ENCODE data around the gene NOP9. TPM values are rescaled to one million over a fixed set of nuclear protein-coding genes. Genes with fewer than 3 reads are reported as not detected.

Gene NOP9
- total and polyA plus RNA-seq, 9 of the 15 experiments (the other 6 are each of a cell fraction or from before 2014, with no cell fraction given) = 1.0 to 27.9 (median 15.1) TPM

- no peak for TF ChIP-seq ZNF79 (CRISPR knock-in tag; IDR thresholded peaks at IDR 0.05; ENCODE audit: low read depth)
Observed at GRCh38 chr14:24260780-24261157, 38.9 kb upstream of the NOP9 start (continued).

- no peak for ATAC-seq
- H4K20me1 ChIP-seq (replicated peaks; ENCODE audit: control insufficient read depth, insufficient read depth, low read length) = no peaks in the 10 kb centered on the region
- H3K4me2 ChIP-seq (ENCODE audit: insufficient read depth, low read length) = no peak overlapping the region
- BruUV-seq (replicated peaks) = no TSS peak
- H3K4me1 ChIP-seq (replicated peaks in 1 of 2; ENCODE audit: control insufficient read depth in 2 of 2, insufficient read depth in 2 of 2, low read length in 2 of 2) = peaks cover 12 to 56% of the 10 kb centered on the region in 2 experiments; a peak in 4 of 5 replicates
- no peak overlapping the region for H2AFZ ChIP-seq (ENCODE audit: low read depth, low read length)
- intact Hi-C loops (cut with micrococcal nuclease) = no loop called here
- H3K9me3 ChIP-seq (replicated peaks; ENCODE audit: control insufficient read depth, insufficient read depth, low read depth, low read length) = no peaks in the 10 kb centered on the region
- no peak overlapping the region for H3K4me3 ChIP-seq
- no peak overlapping the region for H3K9ac ChIP-seq (ENCODE audit: insufficient read depth in 1 of 2, low read depth in 2 of 2, low read length in 2 of 2)
- H3K9me1 ChIP-seq (ENCODE audit: control insufficient read depth, insufficient read depth, low read length) = no peaks in the 10 kb centered on the region
- 55% methylated on average over 19 of the region's 20 CpGs for WGBS (ENCODE audit: insufficient coverage, low coverage, missing lambda C conversion rate)
- H3K36me3 ChIP-seq (ENCODE audit: control insufficient read depth, insufficient read depth, low read length) = no peaks in the 10 kb centered on the region
- CTCF ChIA-PET (ENCODE audit: low intra/inter-chr PET ratio) = no interaction called here
- DNase-seq (ENCODE audit: extremely low read depth in 1 of 4, low spot score in 3 of 4) = no peak
- POLR2A ChIA-PET = interaction anchor here (0.6 to 1.6 kb wide), 4 partner anchors 8 to 180 kb away, joined by 3 to 4 read pairs (median 4); no protein-coding TSS in a partner anchor
- no peak overlapping the region for H3K27ac ChIP-seq (ENCODE audit: extremely low read depth, low read depth, low read length)
- H3K27me3 ChIP-seq (ENCODE audit: control insufficient read depth in 2 of 2, insufficient read depth in 2 of 2, low read length in 2 of 2) = no peaks in the 10 kb centered on the region
- in situ Hi-C loops (cut with MboI) = no loop called here
- H3K79me2 ChIP-seq (ENCODE audit: control insufficient read depth, insufficient read depth, low read length) = no peaks in the 10 kb centered on the region
- FAIRE-seq = no peak
- TF ChIP-seq COPS2 (conservative IDR thresholded peaks at IDR 0.05) (no peak), CEBPG (CRISPR knock-in tag; IDR thresholded peaks at IDR 0.05) (no peak), CEBPG (tag; conservative IDR thresholded peaks at IDR 0.05 in 1 of 2, IDR thresholded peaks at IDR 0.05 in 1 of 2) (no peak), NCOA6 (IDR thresholded peaks at IDR 0.05) (no peak), SNIP1 (IDR thresholded peaks at IDR 0.05; ENCODE audit: low read depth) (no peak), C11orf30 (IDR thresholded peaks at IDR 0.05; ENCODE audit: low read depth) (no peak), NKRF (IDR thresholded peaks at IDR 0.05; ENCODE audit: borderline replicate concordance) (no peak), ZBTB9 (CRISPR knock-in tag; IDR thresholded peaks at IDR 0.05) (no peak), MYC (IDR thresholded peaks at IDR 0.05; ENCODE audit: low read depth, low read length) (no peak), MYC (CRISPR knock-in tag; IDR thresholded peaks at IDR 0.05; ENCODE audit: borderline replicate concordance, low read depth) (no peak), POLR2AphosphoS2 (IDR thresholded peaks at IDR 0.05; ENCODE audit: low read length) (no peak), GTF3C2 (IDR thresholded peaks at IDR 0.05; ENCODE audit: borderline replicate concordance, extremely low read depth, insufficient read length) (no peak), HDAC8 (tag; IDR thresholded peaks at IDR 0.05) (no peak), ZNF316 (IDR thresholded peaks at IDR 0.05) (no peak)
Observed at GRCh38 chr14:24261256-24261968, 38.2 kb upstream of the NOP9 start.
